HG03354 (cell line): ENCODE data around the gene TTLL4.

ENCODE experiments used
- ATAC-seq: cut with Tn5 transposase; IDR thresholded peaks from one replicate; pipeline ENCODE4 v1.9.1; 2021; ENCODE audit warnings: mild to moderate bottlenecking; ENCODE audit not compliant: unreplicated experiment, poor library complexity, severe bottlenecking

The TTLL4 gene

DNA sequence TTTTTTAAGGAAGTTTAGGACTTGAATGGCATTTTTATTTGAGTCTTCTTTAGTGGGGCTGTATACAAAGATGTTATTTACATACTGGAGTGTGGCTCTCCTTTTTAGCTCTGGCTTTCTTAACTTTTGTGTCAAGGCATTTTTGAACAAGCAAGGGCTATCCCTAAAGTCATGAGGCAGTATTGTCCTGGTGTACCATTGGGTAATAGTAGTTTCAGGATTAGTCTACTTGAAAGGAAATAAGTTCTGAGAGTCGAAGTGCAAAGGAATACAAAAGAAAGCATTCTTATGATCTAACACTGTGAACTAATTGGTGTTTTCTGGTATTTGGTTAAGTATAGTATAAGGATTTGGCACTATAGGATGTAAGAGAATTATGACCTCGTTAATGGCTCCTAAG is 69.4 kb downstream of the TTLL4 start:
- ATAC-seq, result no peak

DNA sequence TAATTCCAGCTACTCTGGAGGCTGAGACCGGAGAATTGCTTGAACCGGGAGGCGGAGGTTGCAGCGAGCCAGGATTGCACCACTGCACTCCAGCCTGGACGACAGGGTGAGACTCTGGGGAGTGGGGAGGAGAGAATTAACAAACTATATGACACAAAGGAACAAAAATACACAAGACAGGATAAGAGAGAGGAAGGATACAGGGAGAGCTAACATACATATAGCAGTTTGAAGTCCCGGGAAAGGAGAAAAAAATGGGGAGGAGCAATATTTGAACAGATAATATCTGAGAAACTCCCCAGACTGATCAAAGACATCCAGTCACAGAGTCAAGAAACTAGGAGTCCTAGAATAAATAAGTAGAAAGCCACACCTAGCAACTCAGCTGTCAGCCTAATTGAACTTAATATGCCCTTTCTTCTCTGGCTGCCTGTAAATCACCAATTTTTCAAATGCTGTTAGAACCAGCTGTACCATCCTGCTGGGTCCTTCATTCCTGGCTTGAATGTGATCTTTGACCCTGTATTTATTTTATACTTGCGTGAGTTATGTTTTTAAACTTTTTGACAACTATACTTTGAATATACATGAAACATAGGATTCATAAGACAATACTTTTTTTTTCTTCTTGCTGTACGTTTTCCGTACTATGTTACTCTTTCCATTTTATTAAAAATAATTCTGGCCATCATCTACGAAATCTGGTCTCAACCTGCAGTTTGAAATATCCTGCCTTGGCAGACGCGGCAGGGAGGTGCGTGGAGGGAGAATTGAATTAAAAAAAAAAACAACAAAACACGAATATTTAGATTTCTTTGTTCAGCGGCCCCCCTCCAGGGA is 70.4 kb downstream of the TTLL4 start:
- no peak for ATAC-seq

DNA sequence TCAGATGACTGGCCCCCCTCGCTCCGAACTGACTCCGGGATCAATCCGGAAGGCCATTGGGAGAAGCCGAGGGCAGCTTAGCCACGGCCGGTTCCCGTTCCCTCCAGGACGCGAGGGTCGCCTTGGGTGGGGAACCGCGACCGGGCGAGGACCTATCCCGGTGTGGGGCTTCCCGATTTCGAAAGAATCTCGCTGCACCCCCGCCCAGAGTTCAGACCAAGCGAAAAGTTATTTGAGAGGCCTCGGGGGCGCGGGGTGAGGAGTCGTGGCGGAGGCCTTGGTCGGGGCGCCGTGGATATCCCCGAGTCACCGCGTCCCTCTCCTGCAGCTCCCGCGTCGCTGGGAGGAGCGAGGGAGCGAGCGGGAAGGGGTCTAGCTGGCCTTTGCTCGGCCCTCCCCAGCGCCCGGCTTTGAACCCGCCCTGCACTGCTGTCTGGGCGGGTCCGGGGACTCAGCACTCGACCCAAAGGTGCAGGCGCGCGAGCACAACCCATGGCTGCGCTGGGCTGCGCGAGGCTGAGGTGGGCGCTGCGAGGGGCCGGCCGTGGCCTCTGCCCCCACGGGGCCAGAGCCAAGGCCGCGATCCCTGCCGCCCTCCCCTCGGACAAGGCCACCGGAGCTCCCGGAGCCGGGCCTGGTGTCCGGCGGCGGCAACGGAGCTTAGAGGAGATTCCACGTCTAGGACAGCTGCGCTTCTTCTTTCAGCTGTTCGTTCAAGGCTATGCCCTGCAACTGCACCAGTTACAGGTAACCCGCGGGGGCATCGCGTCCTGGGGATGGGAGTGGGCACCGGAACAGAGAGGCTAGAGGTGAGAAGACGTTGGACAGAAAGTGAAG is 71.3 kb downstream of the TTLL4 start, which contains the start of gene CYP27A1:
Gene CYP27A1, plus strand, starts transcription at position 457 of the 837 bp plus-strand sequence. Its CDS starts 36 bp downstream, at position 493.
- no peak for ATAC-seq

DNA sequence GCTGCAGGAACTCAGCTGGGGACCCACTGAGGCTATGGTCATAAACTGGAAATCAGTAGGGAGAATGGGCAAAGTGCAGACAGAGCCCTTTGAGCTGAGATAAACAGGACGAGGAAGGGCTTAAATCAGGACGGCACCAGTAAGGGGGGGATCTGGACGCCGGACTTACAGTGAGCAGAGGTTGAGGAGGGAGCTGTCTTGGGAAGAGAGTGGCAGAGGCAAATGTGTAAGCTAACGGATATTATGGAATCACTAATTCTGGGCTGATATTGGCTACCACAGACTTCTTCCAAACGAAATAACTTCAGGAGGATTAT is 71.9 kb downstream of the TTLL4 start:
- ATAC-seq, result no peak

DNA sequence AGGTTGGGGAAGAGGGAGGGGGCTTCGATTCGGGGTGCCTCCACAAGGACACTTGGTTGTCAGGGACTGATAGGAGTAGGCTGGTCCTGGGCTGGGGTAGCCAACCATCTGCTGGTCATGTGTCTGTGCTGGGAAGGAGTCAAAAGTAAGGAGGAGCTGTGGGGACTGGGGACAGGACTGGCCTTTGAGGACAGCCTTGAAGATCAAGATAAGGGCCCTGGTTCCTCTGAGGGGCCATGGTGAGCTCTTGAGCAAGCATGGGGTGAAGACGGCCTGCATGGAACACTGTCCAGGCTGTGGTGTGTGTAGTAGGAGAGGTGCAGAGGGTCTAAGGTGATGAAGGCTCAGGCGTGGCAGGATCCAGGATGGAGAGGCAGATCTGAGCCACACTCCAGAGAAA is 73.1 kb downstream of the TTLL4 start:
- no peak for ATAC-seq

DNA sequence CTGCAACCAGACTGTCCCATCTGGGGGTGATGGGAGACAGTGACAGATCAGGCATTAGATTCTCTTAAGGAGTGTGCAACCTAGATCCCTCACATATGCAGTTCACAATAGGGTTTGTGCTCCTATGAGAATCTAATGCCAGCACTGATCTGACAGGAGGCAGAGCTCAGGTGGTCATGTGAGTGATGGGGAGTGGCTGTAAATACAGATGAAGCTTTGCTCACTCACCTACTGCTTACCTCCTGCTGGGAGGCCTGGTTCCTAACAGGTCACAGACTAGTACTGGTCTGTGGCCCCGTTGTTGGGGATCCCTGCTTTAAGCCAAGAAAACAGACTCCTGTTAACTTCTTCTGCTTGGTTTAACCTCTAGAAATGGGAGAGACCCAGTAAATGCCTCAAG is 74.5 kb downstream of the TTLL4 start:
- ATAC-seq, result no peak

DNA sequence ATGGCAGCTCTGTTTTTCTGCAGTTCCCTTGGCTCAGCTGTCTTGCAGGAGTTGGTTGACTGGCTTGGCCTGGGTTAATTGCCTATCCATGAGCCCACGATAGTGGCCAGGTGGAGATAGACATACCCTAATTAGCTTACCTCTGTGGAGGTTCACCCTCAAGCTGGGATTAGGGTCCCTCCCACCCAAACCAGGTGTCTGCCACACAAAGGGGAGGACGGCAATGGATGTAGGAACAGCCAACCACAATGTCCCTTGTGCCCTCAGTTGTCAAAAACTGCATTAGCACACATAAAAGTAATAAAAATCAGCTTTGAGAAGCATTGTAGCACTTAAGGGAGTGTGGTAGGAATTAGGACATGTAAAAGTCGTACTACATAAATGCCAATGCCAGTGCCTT is 75.5 kb downstream of the TTLL4 start:
- ATAC-seq, result no peak

DNA sequence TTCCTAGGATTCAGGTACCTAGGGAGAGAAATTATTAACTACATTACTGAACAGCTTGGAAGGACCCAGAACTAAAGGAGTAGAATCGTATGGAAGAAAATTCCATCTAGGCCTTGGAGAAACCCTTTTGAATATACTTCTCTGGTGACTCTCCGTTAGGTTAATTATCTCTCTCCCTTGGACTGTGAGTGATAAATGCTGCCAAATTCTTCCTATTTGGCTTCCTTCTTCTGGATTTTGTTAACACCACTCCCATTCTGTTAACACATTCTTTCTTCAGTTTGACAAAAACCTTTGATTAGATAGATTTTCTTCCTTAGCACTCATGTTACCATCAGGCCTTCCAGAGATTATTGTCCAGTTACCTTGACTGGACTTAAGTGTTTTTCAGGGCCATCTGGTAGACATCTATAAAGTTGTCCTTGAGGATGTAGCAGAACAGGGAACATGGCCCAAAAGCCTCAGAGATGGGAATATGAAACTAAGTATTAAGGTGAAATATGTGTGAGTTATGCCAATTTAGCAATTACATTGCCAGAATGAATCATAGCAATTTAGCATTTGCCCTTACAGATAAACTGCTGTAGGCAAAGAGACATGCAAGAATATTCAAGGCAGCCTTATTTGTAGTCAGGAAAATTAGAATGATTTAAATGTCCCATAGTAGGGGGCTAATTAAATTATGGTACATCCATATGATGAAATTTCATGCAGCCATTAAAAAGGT is 78.1 kb downstream of the TTLL4 start:
- no peak for ATAC-seq

DNA sequence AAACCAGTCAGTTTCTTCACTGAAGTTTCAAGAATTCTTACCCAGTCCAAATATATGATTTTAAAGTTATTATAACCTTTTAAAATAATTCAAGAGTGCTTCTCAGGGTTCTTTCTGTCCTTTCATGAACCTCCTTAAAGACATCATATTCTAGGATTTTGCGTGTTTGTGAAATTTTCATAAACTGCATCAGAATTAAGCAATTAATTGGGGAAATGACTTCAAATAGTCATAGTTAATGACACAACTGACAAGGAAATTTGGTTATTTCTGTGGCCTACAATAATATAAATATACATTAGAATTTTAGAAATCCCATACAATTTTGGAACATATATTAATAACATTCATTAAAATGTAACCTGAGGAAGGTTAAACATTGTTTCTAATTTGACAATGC is 81.8 kb downstream of the TTLL4 start:
- no peak for ATAC-seq

DNA sequence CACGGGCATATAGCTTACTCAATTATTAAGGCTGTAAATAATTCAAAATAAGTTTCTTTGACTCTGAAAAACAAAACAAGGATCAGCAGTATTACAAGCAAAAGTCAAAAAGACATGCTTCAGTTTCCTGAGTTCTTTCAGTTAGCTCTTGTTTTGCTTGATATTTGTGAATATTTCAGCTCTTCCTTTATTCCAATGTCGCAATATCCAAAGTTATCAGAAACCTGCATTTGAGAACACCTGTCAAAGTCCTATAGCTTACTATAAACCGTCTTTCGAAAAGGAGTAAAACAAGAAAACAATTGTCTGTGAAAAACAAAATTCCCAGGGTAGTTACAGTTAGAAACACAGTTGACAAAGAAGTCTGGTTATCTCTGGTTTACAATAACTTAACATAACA is 86.1 kb downstream of the TTLL4 start:
- ATAC-seq, result no peak

DNA sequence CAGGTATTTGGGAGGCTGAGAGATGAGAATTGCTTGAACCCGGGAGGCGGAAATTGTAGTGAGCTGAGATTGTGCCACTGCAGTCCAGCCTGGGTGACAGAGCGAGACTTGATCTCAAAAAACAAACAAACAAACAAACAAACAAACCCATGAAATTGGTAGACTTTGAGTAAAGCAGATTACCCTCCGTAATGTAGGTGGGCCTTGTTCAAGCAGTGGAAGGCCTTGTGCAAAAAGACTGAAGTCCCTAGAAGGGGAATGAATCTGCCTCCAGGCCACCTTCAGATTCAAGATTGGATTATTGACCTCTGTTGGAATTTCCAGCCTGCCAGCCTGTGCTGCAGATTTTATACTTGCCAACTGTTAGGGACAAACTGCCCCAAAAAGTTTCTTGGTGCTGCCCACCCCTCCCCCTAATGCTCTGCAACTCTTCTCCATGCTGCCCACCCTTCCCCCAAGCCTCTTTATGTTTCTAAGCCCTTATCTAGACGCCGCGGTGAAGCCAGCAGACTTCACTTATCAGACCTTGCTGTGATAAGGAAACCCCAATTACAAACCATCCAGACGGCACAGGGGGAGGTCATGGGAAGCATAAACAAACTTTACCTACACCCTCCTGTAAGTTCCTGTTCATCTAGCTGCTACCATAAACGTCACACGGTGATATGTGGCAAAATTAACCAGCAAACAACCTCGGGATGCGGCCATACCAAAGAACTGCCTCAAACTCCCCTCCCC is 88.3 kb downstream of the TTLL4 start:
- no peak for ATAC-seq

DNA sequence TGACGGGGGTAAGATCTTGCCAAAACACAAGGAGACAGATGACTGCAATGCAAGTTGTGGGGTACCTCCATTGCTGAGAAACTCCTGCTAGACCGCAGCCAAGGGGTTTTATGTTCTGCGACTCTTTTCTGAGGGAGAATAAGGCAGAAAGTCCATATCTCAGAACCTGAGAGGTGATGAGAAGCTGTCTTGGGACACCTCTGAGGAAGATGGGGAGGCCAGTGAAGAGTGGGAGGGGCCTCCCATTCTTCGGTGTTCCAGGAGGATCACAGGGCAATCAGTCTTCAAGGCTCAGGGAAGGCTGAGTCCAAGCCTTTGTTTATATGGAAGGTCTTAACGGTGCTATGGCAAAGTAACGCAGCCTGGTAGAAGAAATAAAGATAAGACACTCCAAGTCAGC is 89.4 kb downstream of the TTLL4 start:
- ATAC-seq, result no peak

DNA sequence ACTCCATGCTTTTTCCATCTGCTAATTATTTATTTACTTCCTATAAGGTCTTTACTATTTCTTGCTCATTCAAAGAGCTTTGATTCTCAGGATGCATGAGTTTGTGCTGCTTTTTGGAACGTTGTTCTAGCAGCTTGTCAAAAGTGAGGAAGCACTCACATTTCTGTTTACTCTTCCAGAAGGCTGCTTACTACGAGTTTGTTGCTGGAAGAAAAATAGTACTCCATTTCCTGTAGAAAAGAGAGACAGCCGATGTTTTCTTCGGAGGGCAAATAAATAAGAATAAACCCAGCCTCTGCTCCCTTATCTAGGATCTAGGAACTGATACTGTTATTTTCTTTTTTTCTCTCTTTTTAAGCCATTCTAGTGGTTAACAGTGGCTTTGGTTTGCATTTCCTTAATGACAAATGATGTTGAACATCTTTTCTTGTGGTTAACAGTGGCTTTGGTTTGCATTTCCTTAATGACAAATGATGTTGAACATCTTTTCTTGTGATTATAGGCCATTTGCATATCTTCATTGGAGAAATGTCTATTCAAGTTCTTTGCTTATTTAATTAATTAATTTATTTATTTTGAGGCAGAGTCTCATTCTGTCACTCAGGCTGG is 91.9 kb downstream of the TTLL4 start:
- no peak for ATAC-seq

DNA sequence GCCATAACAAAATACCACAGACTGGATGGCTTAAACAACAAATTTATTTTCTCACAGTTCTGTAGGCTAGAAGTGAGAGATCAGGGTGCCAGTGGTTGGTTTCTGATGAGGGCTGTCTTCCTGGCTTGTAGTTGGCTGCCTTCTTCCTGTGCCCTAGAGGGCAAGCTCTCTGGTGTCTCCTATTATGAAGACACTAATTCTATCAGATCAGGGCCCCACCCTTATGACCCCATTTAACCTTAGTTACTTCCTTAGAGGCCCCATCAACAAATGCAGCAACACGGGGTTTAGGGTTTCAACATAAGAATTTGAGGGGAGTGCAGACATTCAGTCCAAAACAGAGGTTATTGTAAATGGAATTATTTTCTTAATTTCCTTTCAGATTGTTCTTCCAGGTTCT is 94.2 kb downstream of the TTLL4 start:
- no peak for ATAC-seq
